Measurements from ENCODE around the gene SLC35E4. TPM values are rescaled to one million over a fixed set of nuclear protein-coding genes. Genes with fewer than 3 reads are reported as not detected.

The SLC35E4 gene
- polyA plus RNA-seq, 1 of the 3 experiments (the other 2 are of a cell fraction): 2.8 TPM

DNA sequence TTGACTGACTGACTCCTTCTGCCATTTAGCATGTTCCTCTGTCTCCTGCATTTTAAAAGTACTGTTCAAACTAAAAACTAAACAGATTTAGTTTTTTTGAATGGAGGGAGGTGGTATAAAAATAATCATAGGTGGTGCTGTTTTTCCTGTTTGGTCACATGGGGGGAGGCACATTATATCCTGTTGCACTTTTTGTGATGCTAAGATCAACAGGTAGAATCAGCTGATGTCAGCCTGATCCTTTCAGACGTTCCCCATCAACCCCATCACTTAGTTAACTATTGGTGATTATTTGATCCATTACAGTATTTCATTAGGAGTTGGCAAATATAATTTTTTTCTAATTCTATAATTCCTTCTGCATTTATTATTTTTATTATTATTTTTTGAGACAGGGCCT is 54.0 kb downstream of the SLC35E4 start (continued):
- TF ChIP-seq GATA2 (CRISPR knock-in tag; IDR thresholded peaks at IDR 0.05): no peak

DNA sequence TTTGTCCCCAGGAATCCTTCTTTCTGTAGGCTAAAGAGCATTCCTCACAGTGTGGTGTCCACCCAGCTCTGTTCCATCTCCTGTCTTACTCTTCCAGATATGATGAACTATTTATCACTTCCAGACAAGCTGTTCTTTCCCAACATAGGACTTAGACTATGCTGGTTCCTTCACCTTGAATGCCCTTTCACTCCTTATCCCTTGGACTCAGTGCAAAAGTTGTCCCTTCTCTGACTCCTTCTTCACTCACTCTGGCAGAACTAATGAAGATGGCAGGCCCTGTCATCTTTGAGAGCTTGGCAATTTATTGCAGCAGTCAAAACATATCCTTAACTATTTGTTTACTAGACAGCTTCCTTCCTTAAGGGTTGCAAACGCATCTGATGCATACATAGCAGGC is 55.6 kb downstream of the SLC35E4 start:
- TF ChIP-seq ELF1 (IDR thresholded peaks at IDR 0.05) (no peak), RFX5 (IDR thresholded peaks at IDR 0.05; ENCODE audit: low read length) (no peak), CHD2 (IDR thresholded peaks at IDR 0.05; ENCODE audit: low read length, partially characterized antibody) (no peak), TAF1 (IDR thresholded peaks at IDR 0.05; ENCODE audit: borderline replicate concordance, low read depth, low read length) (no peak), USF2 (IDR thresholded peaks at IDR 0.05; ENCODE audit: borderline replicate concordance, low read depth, low read length) (no peak), GATA2 (CRISPR knock-in tag; IDR thresholded peaks at IDR 0.05) (no peak), JUND (IDR thresholded peaks at IDR 0.05) (no peak), TEAD4 (IDR thresholded peaks at IDR 0.05; ENCODE audit: borderline replicate concordance, insufficient read depth) (no peak), TCF12 (IDR thresholded peaks at IDR 0.05) (no peak), MEF2A (IDR thresholded peaks at IDR 0.05; ENCODE audit: borderline replicate concordance, low read depth) (no peak), FOXJ3 (CRISPR knock-in tag; IDR thresholded peaks at IDR 0.05) (no peak), EZH2phosphoT487 (IDR thresholded peaks at IDR 0.05; ENCODE audit: borderline replicate concordance, low read depth) (no peak), NRF1 (IDR thresholded peaks at IDR 0.05; ENCODE audit: low read depth, low read length) (no peak), MXI1 (IDR thresholded peaks at IDR 0.05; ENCODE audit: low read depth, low read length) (no peak), RAD21 (IDR thresholded peaks at IDR 0.05; ENCODE audit: low read length) (no peak), IRF3 (IDR thresholded peaks at IDR 0.05; ENCODE audit: low read depth, low read length) (no peak)
- TF ChIP-seq, protein P1, sequence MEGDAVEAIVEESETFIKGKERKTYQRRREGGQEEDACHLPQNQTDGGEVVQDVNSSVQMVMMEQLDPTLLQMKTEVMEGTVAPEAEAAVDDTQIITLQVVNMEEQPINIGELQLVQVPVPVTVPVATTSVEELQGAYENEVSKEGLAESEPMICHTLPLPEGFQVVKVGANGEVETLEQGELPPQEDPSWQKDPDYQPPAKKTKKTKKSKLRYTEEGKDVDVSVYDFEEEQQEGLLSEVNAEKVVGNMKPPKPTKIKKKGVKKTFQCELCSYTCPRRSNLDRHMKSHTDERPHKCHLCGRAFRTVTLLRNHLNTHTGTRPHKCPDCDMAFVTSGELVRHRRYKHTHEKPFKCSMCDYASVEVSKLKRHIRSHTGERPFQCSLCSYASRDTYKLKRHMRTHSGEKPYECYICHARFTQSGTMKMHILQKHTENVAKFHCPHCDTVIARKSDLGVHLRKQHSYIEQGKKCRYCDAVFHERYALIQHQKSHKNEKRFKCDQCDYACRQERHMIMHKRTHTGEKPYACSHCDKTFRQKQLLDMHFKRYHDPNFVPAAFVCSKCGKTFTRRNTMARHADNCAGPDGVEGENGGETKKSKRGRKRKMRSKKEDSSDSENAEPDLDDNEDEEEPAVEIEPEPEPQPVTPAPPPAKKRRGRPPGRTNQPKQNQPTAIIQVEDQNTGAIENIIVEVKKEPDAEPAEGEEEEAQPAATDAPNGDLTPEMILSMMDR (IDR thresholded peaks at IDR 0.05): no peak
- TF ChIP-seq, protein P2, sequence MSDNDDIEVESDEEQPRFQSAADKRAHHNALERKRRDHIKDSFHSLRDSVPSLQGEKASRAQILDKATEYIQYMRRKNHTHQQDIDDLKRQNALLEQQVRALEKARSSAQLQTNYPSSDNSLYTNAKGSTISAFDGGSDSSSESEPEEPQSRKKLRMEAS (IDR thresholded peaks at IDR 0.05; ENCODE audit: low read depth): no peak
- TF ChIP-seq, protein P3, sequence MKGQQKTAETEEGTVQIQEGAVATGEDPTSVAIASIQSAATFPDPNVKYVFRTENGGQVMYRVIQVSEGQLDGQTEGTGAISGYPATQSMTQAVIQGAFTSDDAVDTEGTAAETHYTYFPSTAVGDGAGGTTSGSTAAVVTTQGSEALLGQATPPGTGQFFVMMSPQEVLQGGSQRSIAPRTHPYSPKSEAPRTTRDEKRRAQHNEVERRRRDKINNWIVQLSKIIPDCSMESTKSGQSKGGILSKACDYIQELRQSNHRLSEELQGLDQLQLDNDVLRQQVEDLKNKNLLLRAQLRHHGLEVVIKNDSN (IDR thresholded peaks at IDR 0.05; ENCODE audit: borderline replicate concordance, low read depth): no peak
- TF ChIP-seq, protein P4, sequence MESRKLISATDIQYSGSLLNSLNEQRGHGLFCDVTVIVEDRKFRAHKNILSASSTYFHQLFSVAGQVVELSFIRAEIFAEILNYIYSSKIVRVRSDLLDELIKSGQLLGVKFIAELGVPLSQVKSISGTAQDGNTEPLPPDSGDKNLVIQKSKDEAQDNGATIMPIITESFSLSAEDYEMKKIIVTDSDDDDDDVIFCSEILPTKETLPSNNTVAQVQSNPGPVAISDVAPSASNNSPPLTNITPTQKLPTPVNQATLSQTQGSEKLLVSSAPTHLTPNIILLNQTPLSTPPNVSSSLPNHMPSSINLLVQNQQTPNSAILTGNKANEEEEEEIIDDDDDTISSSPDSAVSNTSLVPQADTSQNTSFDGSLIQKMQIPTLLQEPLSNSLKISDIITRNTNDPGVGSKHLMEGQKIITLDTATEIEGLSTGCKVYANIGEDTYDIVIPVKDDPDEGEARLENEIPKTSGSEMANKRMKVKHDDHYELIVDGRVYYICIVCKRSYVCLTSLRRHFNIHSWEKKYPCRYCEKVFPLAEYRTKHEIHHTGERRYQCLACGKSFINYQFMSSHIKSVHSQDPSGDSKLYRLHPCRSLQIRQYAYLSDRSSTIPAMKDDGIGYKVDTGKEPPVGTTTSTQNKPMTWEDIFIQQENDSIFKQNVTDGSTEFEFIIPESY (IDR thresholded peaks at IDR 0.05; ENCODE audit: borderline replicate concordance, low read depth): no peak
- H3K9me3 ChIP-seq: no peaks in the 10 kb centered on the region
- H3K9me2 ChIP-seq: no peaks in the 10 kb centered on the region
- no peak overlapping the region for H3K27ac ChIP-seq (ENCODE audit: low read depth in 2 of 2, low read length in 1 of 2)
- no peaks in the 10 kb centered on the region for H3F3A ChIP-seq (replicated peaks; ENCODE audit: insufficient read depth)
- no peaks in the 10 kb centered on the region for H3K36me3 ChIP-seq (replicated peaks in 1 of 2; ENCODE audit: control insufficient read depth in 1 of 2, insufficient read depth in 2 of 2, low read length in 1 of 2)
- no peak overlapping the region for H2AFZ ChIP-seq (ENCODE audit: low read depth)
- peaks cover 0 to 17% of the 10 kb centered on the region in 2 experiments; a peak in 2 of 4 replicates for H3K4me1 ChIP-seq (ENCODE audit: control insufficient read depth in 1 of 2, insufficient read depth in 2 of 2, low read depth in 1 of 2, low read length in 1 of 2)
- 86% methylated on average over 1 of the region's 1 CpG for WGBS (ENCODE audit: low lambda C conversion rate)
- H3K4me2 ChIP-seq: no peak overlapping the region
- H4K20me1 ChIP-seq (ENCODE audit: insufficient read depth): no peaks in the 10 kb centered on the region
- no peak overlapping the region for H3K9ac ChIP-seq
- no peak for DNase-seq
- no peaks in the 10 kb centered on the region for H3K79me2 ChIP-seq (ENCODE audit: insufficient read depth)
- H3K4me3 ChIP-seq (ENCODE audit: low read depth in 2 of 2, low read length in 1 of 2): no peak overlapping the region
- CTCF ChIA-PET: interaction anchor here (1.3 to 5.6 kb wide), 2 partner anchors 10 to 56 kb away, joined by 10 to 31 read pairs; partner anchors contain the start of gene SLC35E4
- H3K27me3 ChIP-seq (ENCODE audit: insufficient read depth): no peaks in the 10 kb centered on the region
- POLR2A ChIA-PET: no interaction called here
